Liver (tissue), 3 donors: ENCODE results near the gene UNG.

Experiments used
- ATF3 ChIP-seq: IDR thresholded peaks from 2 replicates; pipeline ENCODE4 v1.6.1; 2016; ENCODE audit warnings: antibody characterized with exemption
- CTCF ChIP-seq: fragments of 150-350 bp; IDR thresholded peaks from 2 replicates; pipeline ENCODE4 v1.5.1; 2017; ENCODE audit warnings: improper control_type of control experiment, low read depth, low read length; ENCODE audit not compliant: missing input control
- EGR1 ChIP-seq, 2 donors: IDR thresholded peaks; 2 replicates each; pipeline ENCODE4 v1.6.1; 2016 to 2018; ENCODE audit warnings: antibody characterized with exemption in 2 of 2, low read depth in 2 of 2
- FOXA2 ChIP-seq: IDR thresholded peaks from 2 replicates; pipeline ENCODE4 v1.6.1; 2016; ENCODE audit warnings: antibody characterized with exemption
- JUND ChIP-seq, 2 donors: IDR thresholded peaks; 2 replicates each; pipeline ENCODE4 v1.6.1; 2016; ENCODE audit warnings: antibody characterized with exemption in 2 of 2
- MAX ChIP-seq: IDR thresholded peaks from 2 replicates; pipeline ENCODE4 v1.6.1; 2016; ENCODE audit warnings: antibody characterized with exemption
- RAD21 ChIP-seq, 2 donors: IDR thresholded peaks; 2 replicates each; pipeline ENCODE4 v1.6.1; 2016; ENCODE audit warnings: antibody characterized with exemption in 2 of 2, mild to moderate bottlenecking in 2 of 2
- REST ChIP-seq: IDR thresholded peaks from 2 replicates; pipeline ENCODE4 v1.6.1; 2016; ENCODE audit warnings: antibody characterized with exemption, mild to moderate bottlenecking
- YY1 ChIP-seq: IDR thresholded peaks from 2 replicates; pipeline ENCODE4 v1.6.1; 2016; ENCODE audit warnings: antibody characterized with exemption, mild to moderate bottlenecking
- donor health status: healthy.
- donor health status: healthy.

GRCh38 chr12:109084425-109084824, 13.0 kb upstream of the UNG start:
- TF ChIP-seq CTCF (no peak), REST (peak; percentile 73), RAD21 (IDR thresholded peaks at IDR 0.05) (peak; percentile 39 to 48), YY1 (peak; percentile 95), JUND (IDR thresholded peaks at IDR 0.05) (peak; percentile 35 to 39), MAX (peak; percentile 62), FOXA2 (no peak), EGR1 (IDR thresholded peaks at IDR 0.05; ENCODE audit: low read depth in 2 of 2) (peak in 1 of 2 donors; percentile 65), ATF3 (no peak)
